Neuronal stem cell (in vitro differentiated cells): ENCODE measurements around the gene H19.

Experiments
- DNase-seq: peaks from one replicate; pipeline ENCODE4 v3.0.0-alpha.2; 2013; ENCODE audit warnings: low spot score
- H2AFZ ChIP-seq: one replicate; pipeline ENCODE4 v1.6.1; 2013; ENCODE audit warnings: mild to moderate bottlenecking, low read length, inconsistent platforms
- H2AK5ac ChIP-seq: 2 replicates; pipeline ENCODE4 v1.6.1; 2013; ENCODE audit warnings: low read depth, mild to moderate bottlenecking, inconsistent platforms, low read length, moderate library complexity, mixed read lengths
- H2BK120ac ChIP-seq: 2 replicates; pipeline ENCODE4 v1.6.1; 2013; ENCODE audit warnings: low read depth, mild to moderate bottlenecking, inconsistent platforms, low read length, moderate library complexity, mixed read lengths
- H2BK12ac ChIP-seq: one replicate; pipeline ENCODE4 v1.6.1; 2013; ENCODE audit warnings: low read length, inconsistent platforms
- H2BK15ac ChIP-seq: 2 replicates; pipeline ENCODE4 v1.6.1; 2013; ENCODE audit warnings: mild to moderate bottlenecking, low read length, inconsistent platforms, mixed read lengths
- H2BK5ac ChIP-seq: one replicate; pipeline ENCODE4 v1.6.1; 2013; ENCODE audit warnings: inconsistent platforms, mild to moderate bottlenecking, low read length, moderate library complexity
- H3K14ac ChIP-seq: one replicate; pipeline ENCODE4 v1.6.1; 2013; ENCODE audit warnings: low read length, inconsistent platforms
- H3K18ac ChIP-seq: 2 replicates; pipeline ENCODE4 v1.6.1; 2013; ENCODE audit warnings: low read length, inconsistent platforms
- H3K23ac ChIP-seq: 2 replicates; pipeline ENCODE4 v1.6.1; 2013; ENCODE audit warnings: low read depth, mild to moderate bottlenecking, mixed read lengths, low read length, inconsistent platforms; ENCODE audit not compliant: poor library complexity
- H3K27ac ChIP-seq: replicated peaks from 3 replicates; pipeline ENCODE4 v1.5.1; 2013; ENCODE audit warnings: low read length, inconsistent platforms
- H3K27me3 ChIP-seq, 3 experiments: 2 replicates each; pipeline ENCODE4 v1.6.1; 2013; ENCODE audit warnings: low read length in 3 of 3, mild to moderate bottlenecking in 2 of 3, inconsistent platforms in 1 of 3, low read depth in 1 of 3, mixed read lengths in 1 of 3, moderate library complexity in 1 of 3; ENCODE audit not compliant: control insufficient read depth in 3 of 3, insufficient read depth in 3 of 3
- H3K36me3 ChIP-seq, 2 donors: replicated peaks in 1 of 2; 2 replicates each; pipeline ENCODE4 v1.6.1; 2013; ENCODE audit warnings: low read length in 2 of 2; ENCODE audit not compliant: control insufficient read depth in 2 of 2, insufficient read depth in 2 of 2
- H3K4ac ChIP-seq: 2 replicates; pipeline ENCODE4 v1.6.1; 2013; ENCODE audit warnings: inconsistent platforms, mild to moderate bottlenecking, low read length, moderate library complexity
- H3K4me1 ChIP-seq, 2 donors: 1 replicate in 1 of 2; 2 replicates in 1 of 2; pipeline ENCODE4 v1.6.1; 2013; ENCODE audit warnings: low read length in 2 of 2, low read depth in 1 of 2; ENCODE audit not compliant: control insufficient read depth in 2 of 2, insufficient read depth in 1 of 2
- H3K4me2 ChIP-seq: one replicate; pipeline ENCODE4 v1.6.1; 2013; ENCODE audit warnings: mild to moderate bottlenecking, low read length, inconsistent platforms; ENCODE audit not compliant: insufficient read depth, poor library complexity, severe bottlenecking
- H3K4me3 ChIP-seq, 2 donors: 2 replicates each; pipeline ENCODE4 v1.5.1; 2013; ENCODE audit warnings: low read length in 2 of 2, mild to moderate bottlenecking in 2 of 2, inconsistent platforms in 1 of 2, moderate library complexity in 1 of 2
- H3K79me1 ChIP-seq: one replicate; pipeline ENCODE4 v1.6.1; 2013; ENCODE audit warnings: low read depth, mild to moderate bottlenecking, inconsistent platforms, low read length, moderate library complexity
- H3K9ac ChIP-seq: one replicate; pipeline ENCODE4 v1.6.1; 2013; ENCODE audit warnings: mild to moderate bottlenecking, low read depth, low read length, inconsistent platforms; ENCODE audit not compliant: poor library complexity
- H3K9me3 ChIP-seq, 2 donors: replicated peaks in 1 of 2; 2 replicates each; pipeline versions ENCODE3 to v1.6.1; 2013; ENCODE audit warnings: low read length in 2 of 2, mild to moderate bottlenecking in 2 of 2, inconsistent platforms in 1 of 2, low read depth in 1 of 2, mixed read lengths in 1 of 2, moderate library complexity in 1 of 2; ENCODE audit not compliant: control insufficient read depth in 2 of 2, insufficient read depth in 1 of 2
- H4K8ac ChIP-seq: one replicate; pipeline ENCODE4 v1.6.1; 2013; ENCODE audit warnings: low read depth, mild to moderate bottlenecking, inconsistent platforms, low read length, moderate library complexity
- H4K91ac ChIP-seq: one replicate; pipeline ENCODE4 v1.6.1; 2013; ENCODE audit warnings: low read length, low read depth, mild to moderate bottlenecking, inconsistent platforms; ENCODE audit not compliant: poor library complexity
- WGBS, 2 donors: extraction: QIAGEN DNeasy Blood & Tissue Kit; methylation state at CpG; one replicate each; pipeline ENCODE4 v1.1.7; 2013; ENCODE audit warnings: missing lambda C conversion rate in 2 of 2, mixed read lengths in 1 of 2; ENCODE audit not compliant: insufficient read length in 2 of 2, insufficient replicate concordance in 1 of 2; ENCODE audit errors: extremely low coverage in 2 of 2; 5-methylcytosine and 5-hydroxymethylcytosine counted together

H19 gene

DNA sequence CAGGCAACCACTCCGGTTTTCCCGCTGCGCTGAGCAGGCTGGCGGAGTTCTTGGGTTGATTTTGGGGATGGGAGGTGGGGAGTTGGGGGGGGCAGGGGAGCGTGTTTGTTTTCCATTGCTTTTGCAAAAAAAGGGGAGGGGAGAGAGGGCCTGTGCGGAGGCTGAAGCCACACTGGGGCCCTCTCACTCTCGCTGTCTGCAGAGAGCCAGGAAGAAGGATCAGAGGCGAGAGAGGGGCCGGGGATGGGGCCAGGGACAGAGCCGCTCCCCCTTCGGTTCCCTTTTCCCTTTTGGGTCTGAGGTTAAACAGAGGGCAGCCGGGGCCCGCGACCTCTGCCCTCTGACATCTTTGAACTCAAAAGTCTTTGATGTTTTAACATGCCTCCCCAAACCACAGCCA, 17.4 kb upstream of the H19 start:
- H3K18ac ChIP-seq: no peak overlapping the region
- no peak overlapping the region for H2AK5ac ChIP-seq
- no CpG with 5 or more reads among the region's 14 CpGs for WGBS, 2 donors
- H3K23ac ChIP-seq: no peak overlapping the region
- no peak overlapping the region for H4K91ac ChIP-seq
- no peaks in the 10 kb centered on the region for H3K27me3 ChIP-seq
- H2BK15ac ChIP-seq: no peak overlapping the region
- no peak overlapping the region for H2BK5ac ChIP-seq
- no peak overlapping the region for H2AFZ ChIP-seq
- no peaks in the 10 kb centered on the region for H3K9me3 ChIP-seq
- H2BK120ac ChIP-seq: no peak overlapping the region
- H3K4me1 ChIP-seq: no peaks in the 10 kb centered on the region
- H3K79me1 ChIP-seq: no peaks in the 10 kb centered on the region
- no peak overlapping the region for H4K8ac ChIP-seq
- H2BK12ac ChIP-seq: no peak overlapping the region
- H3K9ac ChIP-seq: no peak overlapping the region
- no peak overlapping the region for H3K4ac ChIP-seq
- H3K14ac ChIP-seq: no peak overlapping the region
- H3K36me3 ChIP-seq: no peaks in the 10 kb centered on the region
- H3K27ac ChIP-seq: no peak overlapping the region
- DNase-seq: no peak
- H3K4me2 ChIP-seq: no peak overlapping the region
- H3K4me3 ChIP-seq: no peak overlapping the region

GRCh38 chr11:2012440-2012839, 14.8 kb upstream of the H19 start:
- no peak overlapping the region for H4K91ac ChIP-seq
- DNase-seq: no peak
- H4K8ac ChIP-seq: no peak overlapping the region
- H2AFZ ChIP-seq: no peak overlapping the region
- H3K4me3 ChIP-seq: no peak overlapping the region
- WGBS, 2 donors: no CpG with 5 or more reads among the region's 25 CpGs
- H3K9me3 ChIP-seq: no peaks in the 10 kb centered on the region
- no peak overlapping the region for H2BK12ac ChIP-seq
- H3K4me1 ChIP-seq: no peaks in the 10 kb centered on the region
- H2BK5ac ChIP-seq: no peak overlapping the region
- H2BK120ac ChIP-seq: no peak overlapping the region
- H3K79me1 ChIP-seq: no peaks in the 10 kb centered on the region
- H3K36me3 ChIP-seq: no peaks in the 10 kb centered on the region
- H3K4ac ChIP-seq: no peak overlapping the region
- no peaks in the 10 kb centered on the region for H3K27me3 ChIP-seq
- no peak overlapping the region for H2BK15ac ChIP-seq
- H3K4me2 ChIP-seq: no peak overlapping the region
- H3K14ac ChIP-seq: no peak overlapping the region
- H3K9ac ChIP-seq: no peak overlapping the region
- no peak overlapping the region for H3K23ac ChIP-seq
- no peak overlapping the region for H3K18ac ChIP-seq
- no peak overlapping the region for H3K27ac ChIP-seq
- H2AK5ac ChIP-seq: no peak overlapping the region

DNA sequence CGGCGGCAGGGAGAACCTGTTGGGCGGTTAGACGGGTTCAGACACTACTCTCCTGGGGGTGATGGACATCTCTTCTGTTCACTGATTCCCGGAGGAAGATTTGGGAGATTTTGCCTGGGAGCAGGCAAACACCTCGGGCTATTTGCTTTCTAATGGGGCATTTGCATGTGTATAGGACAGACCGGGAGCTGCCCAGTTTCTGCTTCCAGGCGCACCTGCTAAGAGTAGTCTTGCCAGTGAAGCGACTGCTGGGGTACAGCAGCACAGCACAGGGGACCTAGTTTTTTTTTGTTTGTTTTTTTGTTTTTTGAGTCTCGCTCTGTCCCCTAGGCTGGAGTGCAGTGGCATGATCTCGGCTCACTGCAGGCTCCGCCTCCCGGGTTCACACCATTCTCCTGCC, 6.8 kb upstream of the H19 start:
- Histone ChIP-seq H2AFZ (no peak overlapping the region), H3K79me1 (no peaks in the 10 kb centered on the region), H2BK120ac (no peak overlapping the region), H2AK5ac (no peak overlapping the region), H2BK5ac (no peak overlapping the region), H3K23ac (no peak overlapping the region), H2BK12ac (no peak overlapping the region), H3K27ac (no peak overlapping the region), H3K27me3 (no peaks in the 10 kb centered on the region), H3K36me3 (no peaks in the 10 kb centered on the region), H3K14ac (no peak overlapping the region), H2BK15ac (no peak overlapping the region), H3K4me2 (no peak overlapping the region), H3K9ac (no peak overlapping the region), H4K91ac (no peak overlapping the region), H3K4me1 (no peaks in the 10 kb centered on the region), H3K4me3 (no peak overlapping the region), H4K8ac (no peak overlapping the region), H3K4ac (no peak overlapping the region), H3K9me3 (no peaks in the 10 kb centered on the region), H3K18ac (no peak overlapping the region)
- no peak for DNase-seq
- no CpG with 5 or more reads among the region's 13 CpGs for WGBS, 2 donors

GRCh38 chr11:2002807-2003206, 5.2 kb upstream of the H19 start:
- H3K14ac ChIP-seq: no peak overlapping the region
- H3K4me3 ChIP-seq: no peak overlapping the region
- H3K36me3 ChIP-seq: no peaks in the 10 kb centered on the region
- no peaks in the 10 kb centered on the region for H3K9me3 ChIP-seq
- DNase-seq: no peak
- H3K79me1 ChIP-seq: no peaks in the 10 kb centered on the region
- H3K27ac ChIP-seq: no peak overlapping the region
- no peak overlapping the region for H3K9ac ChIP-seq
- WGBS, 2 donors: no CpG with 5 or more reads among the region's 19 CpGs
- no peak overlapping the region for H4K8ac ChIP-seq
- no peaks in the 10 kb centered on the region for H3K4me1 ChIP-seq
- H2AFZ ChIP-seq: no peak overlapping the region
- no peak overlapping the region for H3K23ac ChIP-seq
- no peak overlapping the region for H2BK120ac ChIP-seq
- H2BK15ac ChIP-seq: no peak overlapping the region
- H2BK5ac ChIP-seq: no peak overlapping the region
- no peak overlapping the region for H2BK12ac ChIP-seq
- H3K27me3 ChIP-seq: no peaks in the 10 kb centered on the region
- H4K91ac ChIP-seq: no peak overlapping the region
- no peak overlapping the region for H2AK5ac ChIP-seq
- H3K4ac ChIP-seq: no peak overlapping the region
- H3K4me2 ChIP-seq: no peak overlapping the region
- H3K18ac ChIP-seq: no peak overlapping the region
